Measurements from ENCODE around the gene CCN2.
"Not testable (repeated sequence)": the region's sequence is repeated elsewhere in the genome, so short reads cannot be mapped to it uniquely, and the experiment has no call there.

CCN2 gene

DNA sequence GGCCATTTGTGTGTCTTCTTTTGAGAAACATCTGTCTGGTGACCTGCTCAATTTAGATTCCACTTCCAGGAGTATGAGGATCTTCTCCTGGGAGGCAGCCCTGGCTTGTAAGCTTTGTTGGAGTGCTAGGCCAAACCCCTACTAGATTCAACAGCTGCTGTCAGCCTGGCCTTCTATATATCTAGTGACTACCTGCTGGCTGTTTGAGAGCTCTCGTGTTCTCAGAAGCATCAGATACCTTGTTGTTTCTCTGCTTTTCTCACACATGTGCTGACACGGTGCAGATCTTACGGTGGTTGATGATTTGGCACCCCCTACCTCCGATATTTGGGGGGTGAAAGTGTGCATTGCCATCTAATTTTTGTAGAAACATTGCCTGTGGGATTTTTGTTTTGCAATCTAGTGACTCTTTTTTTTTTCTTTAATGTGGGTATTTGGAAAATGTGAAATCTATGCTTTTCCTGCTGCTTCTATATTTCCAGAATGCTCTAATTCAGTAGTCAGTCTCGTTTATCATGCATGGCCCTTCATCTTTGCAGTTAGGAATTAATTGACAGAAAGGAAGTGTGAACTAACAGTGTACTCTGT is 4.7 kb downstream of the CCN2 start:
- DNase-seq (ENCODE audit: low read depth in 3 of 3, low spot score in 1 of 3), result no peak

DNA sequence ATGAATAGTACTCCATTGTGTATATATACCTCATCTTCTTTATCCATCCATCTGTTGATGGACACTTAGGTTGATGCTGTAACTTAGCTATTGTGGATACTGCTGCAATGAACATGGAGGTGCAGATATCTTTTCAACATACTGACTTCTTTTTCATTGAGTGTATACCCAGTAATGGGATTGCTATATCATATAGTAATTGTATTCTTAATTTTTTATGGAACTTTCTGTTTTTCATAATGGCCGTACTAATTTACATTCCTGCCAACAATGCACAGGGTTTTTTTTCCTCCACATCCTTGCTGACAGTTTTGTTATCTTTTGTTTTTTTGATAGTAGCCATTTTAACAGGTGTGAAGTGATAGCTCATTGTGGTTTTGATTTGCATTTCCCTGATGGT is 5.2 kb downstream of the CCN2 start:
- DNase-seq (ENCODE audit: low read depth in 3 of 3, low spot score in 1 of 3), result no peak

DNA sequence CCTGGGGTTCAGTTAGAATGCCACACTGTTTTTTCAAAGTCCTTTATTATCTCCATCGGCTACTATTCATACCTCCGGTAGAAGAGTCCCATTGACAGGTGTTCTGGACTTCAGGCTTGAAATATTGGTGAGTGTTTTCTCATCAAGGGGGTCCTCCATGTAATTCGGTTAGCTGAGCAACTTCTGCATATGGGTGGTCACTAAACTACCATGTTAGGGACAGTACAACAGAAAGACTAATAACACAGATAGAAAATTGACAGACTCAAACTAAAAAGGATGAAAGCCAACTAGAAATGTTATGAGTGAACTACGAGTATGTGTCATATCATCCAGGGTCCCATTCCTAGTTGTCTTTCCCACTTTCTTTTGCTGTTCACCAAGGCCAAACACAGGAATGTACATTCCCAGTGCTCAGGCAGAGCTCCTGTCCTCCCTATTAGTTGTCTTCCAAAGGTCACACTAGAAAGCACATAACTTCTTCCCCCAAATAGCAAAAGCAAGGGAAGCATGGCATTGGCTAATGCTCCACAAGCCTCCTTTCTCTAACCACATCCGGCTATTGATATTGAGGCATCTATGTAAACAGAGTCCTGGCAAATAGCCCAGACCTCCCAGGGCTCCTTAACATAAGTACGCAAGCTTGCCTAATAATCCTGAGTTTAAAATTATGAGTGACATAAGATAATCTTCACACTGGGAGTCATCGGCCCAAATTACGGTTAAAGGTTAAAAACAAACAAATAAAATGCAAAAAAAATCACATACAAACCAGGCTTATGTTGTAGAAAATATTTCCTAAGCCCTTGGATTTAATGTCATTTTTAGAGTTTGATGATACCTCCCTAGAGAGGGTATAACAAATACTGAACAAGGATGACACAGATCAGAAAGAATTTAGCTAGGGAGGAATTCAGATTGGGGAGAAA is 13.2 kb downstream of the CCN2 start:
- no peak for DNase-seq (ENCODE audit: low read depth in 3 of 3, low spot score in 1 of 3)

DNA sequence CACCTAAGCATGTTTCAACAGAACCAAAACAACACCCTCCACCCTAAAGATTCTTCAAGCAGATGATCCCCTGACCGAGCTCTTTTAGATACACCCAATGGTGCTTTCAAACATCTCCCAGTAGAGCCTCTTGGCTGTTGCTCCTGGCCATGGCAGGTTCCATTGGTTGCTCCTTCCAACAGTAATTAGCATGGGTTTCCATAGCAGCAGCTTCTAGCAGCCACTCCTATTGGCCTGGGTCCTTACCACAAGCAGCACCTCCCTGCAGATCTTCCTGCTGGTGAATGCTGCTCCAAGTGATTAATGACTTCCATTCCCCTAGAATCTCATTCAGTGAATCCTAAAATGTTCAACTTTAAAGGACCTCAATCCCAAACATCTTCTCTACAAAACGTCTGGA is 13.9 kb downstream of the CCN2 start:
- no peak for DNase-seq (ENCODE audit: low read depth in 3 of 3, low spot score in 1 of 3)

DNA sequence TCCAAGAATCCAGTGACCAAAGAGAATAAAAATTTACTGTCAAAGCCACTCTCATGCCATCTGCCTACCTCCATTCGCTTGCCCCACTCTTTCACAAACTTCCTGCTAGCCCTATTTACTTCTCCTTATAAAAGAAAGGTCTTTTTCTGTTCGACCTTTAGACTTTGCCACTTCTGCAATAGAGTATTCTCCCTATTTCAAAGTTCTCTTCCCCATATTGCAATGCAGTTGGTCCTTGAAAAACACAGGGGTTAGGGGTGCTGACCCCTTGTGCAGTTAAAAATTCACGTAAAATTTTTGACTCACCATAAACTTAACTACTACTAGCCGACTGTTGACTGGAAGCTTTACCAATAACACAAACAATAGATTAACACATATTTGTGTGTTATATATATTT is 15.0 kb downstream of the CCN2 start:
- DNase-seq (ENCODE audit: low read depth in 3 of 3, low spot score in 1 of 3), result no peak

DNA sequence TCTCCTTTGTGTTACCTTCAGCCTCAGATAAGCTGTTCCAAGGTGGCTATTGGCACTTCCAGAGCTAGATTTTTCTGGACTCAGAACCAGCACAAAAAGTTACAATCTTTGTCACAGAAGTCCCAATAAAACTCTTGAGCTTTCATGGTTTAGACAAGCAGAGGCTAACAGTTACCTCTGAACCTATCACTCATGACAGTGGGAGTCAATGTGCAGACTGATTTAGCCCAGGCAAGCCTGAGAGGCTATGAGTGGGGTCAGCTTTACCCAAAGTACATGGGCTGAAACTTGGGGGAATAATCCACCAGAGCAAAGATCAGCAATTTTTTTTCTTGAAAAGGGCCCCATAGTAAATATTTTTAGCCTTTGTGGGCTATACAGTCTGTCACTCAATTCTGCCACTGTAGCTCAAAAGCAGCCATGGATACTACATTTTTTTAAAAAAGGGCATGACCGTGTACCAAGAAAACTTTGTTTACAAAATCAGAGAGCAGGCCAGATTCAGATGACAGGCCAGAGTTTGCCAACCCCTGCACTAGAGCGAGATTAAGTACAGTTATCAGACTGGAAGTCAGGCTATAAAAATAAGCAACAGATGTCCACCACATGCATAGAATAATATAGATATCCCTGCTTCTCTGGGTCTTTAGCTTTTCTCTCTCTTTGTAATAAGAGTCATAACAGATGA is 20.0 kb downstream of the CCN2 start:
- no peak for DNase-seq (ENCODE audit: low read depth in 3 of 3, low spot score in 1 of 3)

DNA sequence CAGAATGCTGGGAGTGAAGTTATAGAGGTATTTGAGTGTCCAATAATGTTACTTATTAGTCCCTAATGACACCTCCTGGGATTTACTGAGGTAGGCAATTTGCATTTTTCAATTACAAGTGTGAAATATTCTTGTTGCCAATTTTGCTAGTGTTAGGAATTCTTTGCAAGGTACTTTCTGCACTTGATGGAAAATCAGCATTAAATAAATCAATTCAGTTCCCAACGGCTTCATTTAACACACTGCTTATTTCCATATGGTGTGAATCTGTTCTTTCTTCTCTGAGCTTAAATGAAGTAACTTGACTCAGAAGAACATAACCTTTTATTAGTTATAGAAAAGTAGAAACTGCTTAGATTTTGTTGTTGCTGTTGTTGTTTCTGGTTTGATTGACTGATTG is 21.2 kb downstream of the CCN2 start:
- no peak for DNase-seq (ENCODE audit: low read depth in 3 of 3, low spot score in 1 of 3)

DNA sequence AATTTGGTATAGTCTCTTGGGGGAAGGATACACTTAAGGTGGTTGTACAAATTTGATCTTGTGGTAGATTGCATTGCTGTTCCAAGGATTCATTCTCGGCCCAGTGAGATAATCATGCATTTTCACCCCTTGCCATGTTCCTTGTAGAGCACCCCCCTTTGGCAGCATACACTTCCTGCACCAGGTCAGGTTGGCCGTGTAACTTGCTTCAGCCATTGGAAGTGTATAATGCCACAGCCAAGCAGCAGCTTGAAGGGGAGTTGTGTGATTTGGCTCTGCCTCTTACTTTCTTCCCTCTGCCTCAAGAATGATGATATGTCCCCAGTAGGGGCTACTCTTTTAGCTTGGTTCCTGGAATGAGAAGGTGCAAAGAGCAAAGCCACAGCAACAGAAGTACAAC is 21.9 kb downstream of the CCN2 start:
- no peak for DNase-seq (ENCODE audit: low read depth in 3 of 3, low spot score in 1 of 3)

DNA sequence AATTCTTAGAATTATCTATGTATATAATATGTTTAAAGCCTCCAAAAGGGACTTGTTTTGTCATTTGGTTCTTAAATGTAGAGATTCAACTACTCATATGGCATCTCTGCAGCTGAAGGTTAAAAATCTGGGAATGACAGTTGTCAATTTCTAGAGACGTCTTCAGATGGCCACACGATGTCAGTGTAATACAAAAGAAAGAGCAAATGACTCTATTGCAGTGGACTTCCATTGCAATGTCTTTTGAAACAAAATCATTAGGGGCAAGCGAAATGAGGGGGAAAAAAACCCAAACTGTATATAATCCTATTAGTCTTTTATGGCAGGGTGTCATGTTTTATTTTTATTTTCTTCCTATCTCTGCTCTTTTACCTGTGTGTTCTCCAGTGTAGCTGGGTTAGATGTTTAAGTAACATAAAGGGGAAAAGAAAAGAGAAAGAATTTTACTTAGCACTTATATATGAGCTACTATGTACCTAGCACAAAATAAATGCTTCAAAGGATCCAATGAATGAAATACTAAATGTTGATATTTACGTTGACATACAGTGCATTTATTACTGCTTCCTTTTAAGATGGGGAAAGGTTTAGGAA is 26.2 kb downstream of the CCN2 start:
- no peak for DNase-seq (ENCODE audit: low read depth in 3 of 3, low spot score in 1 of 3)

DNA sequence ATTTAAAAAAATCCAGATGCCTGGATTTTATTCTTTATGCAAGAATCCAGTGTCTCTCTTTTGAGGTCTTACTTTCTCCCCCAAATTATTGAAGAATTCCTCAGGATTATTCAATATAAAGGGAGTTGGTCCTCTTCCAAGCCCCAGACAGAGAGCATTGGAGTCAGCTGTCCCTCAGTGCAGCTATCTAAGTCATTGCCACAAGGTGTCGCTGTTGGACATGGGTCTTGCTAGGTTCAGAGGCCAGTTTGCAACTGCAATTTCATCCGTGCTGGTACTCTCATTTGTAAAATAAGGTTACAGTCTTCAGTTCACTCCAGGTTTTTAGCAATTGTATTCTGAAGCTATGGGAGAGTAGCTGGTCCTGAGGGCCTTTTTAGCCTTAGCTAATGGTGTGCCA is 27.8 kb downstream of the CCN2 start:
- DNase-seq (ENCODE audit: low read depth in 3 of 3, low spot score in 1 of 3), result no peak

DNA sequence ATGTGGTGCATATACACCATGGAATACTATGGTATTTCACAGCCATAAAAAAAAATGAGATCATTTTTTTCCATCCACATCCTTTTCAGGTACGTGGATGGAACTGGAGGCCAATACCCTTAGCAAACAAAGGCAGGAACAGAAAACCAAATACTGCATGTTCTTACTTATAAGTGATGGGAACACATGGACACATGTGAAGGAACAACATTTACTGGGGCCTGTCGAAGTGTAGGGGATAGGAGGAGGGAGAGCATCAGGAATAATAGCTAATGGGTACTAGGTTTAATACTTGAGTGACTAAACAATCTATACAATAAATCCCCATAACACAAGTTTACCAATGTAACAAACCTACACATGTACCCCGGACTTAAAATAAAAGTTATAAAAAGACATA is 30.5 kb downstream of the CCN2 start:
- no peak for DNase-seq (ENCODE audit: low read depth in 3 of 3, low spot score in 1 of 3)

DNA sequence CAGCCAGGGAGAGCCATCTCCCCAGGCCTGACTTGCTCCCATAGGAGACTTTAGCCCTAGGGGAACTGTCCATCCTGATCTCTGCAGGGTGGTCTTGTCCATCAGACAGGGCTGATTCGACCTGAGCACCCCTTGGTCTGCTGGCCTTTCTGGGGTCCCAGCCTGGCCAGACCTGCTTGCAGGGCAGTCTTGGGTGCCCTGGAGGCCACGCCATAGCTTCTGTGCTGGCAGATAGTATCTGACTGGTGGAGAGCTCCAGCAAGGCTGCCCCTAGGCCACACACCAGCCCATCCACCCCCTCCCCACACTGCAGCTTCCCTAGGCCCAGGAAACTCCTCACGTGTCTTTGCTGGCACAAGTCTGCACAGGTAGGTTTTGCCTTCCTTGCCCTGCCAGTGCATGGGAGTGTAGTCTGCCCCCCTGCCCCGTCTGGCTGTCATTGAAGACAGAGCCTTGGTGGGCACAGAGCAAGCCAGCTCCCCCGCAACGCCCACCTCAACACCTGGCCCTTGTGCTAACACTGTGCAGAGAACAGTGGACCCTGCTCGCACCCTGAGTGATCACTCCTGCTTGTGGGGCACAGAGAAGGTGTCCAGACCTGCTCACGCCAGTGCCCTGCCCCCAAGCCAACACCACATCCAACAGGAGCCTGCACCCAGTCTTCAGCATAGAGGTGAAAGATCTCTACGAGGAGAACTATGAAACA is 32.4 kb downstream of the CCN2 start:
- no peak for DNase-seq (ENCODE audit: low read depth in 3 of 3, low spot score in 1 of 3)

DNA sequence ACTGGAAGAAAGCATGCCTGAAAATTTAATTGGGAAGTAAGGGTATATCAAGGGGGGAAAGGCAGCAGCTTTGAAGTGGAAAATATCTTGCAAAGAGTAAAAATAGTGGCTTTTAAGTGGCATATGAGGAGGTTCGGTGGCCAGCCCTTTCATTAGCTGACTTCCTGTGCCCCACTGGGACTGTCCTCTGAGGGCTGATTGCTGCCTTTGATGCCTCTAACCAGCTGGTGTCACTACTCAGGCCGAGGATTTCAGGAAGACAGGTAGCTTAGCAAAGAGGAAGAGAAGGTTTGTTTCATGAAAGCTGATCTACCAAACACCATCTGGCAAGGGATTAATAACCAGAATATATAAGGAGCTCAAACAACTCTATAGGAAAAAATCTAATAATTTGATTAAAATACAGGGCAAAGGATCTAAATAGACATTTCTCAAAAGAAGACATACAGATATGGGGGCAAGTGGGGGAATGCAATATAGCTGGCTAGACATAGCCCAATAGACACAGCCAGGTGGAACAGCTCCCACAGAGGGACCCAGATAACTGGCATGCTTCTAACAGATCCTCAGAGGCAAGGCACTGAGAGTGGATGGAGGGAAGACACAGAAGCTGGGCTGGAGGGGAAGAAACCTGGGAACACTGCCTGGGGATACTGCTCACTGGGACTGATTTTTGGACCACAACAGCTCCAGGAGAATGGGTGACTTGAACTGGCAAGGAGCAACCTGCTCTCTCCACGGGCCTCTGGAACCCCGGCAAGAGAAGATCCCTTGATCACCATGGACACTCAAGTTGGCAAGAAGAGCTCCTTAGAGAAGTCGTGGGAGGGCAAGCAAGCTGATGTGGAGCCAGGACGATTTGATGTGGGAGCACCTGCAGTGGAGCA is 33.2 kb downstream of the CCN2 start:
- DNase-seq (ENCODE audit: low read depth in 3 of 3, low spot score in 1 of 3), result no peak

DNA sequence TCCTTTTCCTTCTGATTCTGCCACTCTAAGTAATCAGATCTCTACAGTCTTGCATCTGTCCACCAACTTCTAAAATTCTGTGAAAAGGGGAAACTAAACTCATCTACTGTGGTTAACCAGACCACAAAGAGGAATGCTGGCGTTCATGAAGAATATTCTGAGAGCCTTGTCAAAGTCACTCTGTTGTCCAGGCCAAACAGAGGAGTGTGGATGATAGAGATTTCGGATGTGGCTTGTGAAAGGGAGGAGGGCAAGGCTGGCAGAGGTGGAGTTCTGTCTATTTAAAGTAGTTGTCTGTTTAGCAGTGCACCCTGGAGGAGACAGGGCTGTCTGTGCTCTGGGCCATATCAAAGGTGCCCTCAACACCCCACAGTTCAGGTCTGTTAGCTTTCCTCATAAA is 33.9 kb downstream of the CCN2 start:
- no peak for DNase-seq (ENCODE audit: low read depth in 3 of 3, low spot score in 1 of 3)

DNA sequence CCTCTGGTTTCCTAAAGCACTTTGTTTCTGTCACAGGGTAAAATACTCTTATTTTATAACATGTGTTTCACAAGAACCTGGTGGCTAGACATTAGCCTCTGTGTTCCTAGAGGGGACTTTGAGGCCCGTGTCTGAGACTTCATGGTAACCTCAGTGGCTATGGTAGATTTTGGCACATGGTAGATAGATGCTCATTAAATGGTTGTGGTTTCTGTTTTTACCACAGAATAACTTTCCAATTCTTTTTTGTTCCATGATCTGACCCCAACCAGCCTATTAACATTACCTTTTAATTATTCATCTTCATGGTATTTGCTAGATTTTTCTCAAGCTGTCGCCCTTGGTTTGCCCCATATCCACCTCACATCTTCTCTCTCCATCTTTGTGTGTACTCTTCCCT is 34.3 kb downstream of the CCN2 start:
- DNase-seq (ENCODE audit: low read depth in 3 of 3, low spot score in 1 of 3), result no peak

DNA sequence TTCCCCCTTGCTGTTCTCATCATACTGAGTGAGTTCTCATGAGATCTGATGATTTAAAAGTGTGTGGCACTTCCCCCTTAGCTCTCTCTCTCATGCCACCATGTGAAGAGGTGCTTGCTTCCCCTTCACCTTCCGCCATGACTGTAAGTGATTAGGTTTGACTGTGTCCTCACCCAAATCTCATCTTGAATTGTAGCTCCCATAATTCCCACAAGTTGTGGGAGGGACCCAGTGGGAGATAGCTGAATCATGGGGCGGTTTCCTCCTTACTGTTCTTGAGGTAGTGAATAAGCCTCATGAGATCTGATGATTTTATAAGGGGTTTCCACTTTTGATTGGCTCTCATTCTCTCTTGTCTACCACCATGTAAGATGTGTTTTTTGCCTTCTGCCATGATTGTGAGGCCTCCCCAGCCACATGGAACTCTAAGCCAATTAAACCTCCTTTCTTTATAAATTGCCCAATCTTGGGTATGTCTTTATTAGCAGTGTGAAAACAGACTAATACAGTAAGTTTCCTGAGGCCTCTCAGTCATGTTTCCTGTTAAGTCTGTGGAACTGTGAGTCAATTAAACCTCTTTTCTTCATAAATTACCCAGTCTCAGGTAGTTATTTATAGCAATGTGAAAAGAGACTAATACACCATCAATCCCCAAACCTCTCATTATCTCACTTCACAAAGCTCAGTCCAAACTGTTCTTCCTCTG is 34.9 kb downstream of the CCN2 start:
- not testable (repeated sequence) for DNase-seq (ENCODE audit: low read depth in 3 of 3, low spot score in 1 of 3)

DNA sequence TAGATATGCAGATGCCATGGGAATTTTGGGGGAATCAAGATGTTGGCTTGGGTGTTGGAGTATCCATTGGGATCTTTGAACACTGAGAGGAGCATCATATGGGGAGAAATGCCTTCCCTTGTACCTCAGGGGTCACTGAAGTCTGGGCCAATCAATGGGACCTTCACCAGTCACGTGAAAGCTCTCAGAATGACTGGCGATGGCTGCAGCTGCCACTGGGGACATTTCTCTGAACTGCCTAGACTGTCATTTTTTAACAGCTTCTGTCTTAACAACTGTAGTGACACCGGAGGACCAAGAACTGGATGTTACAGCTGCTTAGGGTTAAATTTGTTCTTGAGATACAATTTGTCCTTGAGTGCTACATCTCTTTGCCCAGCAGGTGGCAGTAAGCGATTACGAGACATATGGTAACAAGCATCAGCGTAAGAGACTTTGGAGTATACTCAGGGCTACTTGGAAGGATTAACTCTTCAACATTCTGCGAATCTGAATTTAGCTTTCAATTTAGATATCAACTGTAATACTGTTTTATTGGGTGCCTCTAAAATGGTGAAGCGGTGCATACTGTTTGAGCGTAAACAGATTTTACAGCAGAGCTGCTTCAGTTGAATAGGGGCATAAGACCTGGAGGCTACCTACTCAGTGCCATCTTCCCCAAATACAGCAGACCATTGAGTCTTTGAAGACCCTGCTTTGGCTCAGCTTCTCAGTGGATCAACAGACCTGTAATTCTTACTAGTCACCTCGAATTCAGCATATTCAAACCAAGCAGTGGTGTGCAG is 36.0 kb downstream of the CCN2 start:
- DNase-seq (ENCODE audit: low read depth in 3 of 3, low spot score in 1 of 3), result peak in 1 of 3 donors; percentile 12

DNA sequence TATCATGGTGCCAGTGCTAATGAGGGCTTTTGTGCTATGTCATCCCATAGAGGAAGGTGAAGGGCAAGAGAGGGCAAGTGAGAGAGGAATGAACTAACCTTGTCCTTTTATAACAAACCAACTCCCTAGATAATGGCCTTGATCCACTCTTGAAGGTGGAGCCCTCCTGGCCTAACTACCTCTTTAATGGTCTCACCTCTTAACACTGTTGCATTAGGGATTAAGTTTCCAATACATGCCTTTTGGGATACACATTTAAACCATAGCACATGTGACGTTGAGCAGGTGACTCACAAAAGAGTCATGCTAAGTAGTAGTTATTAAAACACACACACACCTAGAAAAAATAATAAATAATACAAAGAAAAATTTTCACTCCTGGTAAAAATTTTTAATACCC is 36.9 kb downstream of the CCN2 start:
- DNase-seq (ENCODE audit: low read depth in 3 of 3, low spot score in 1 of 3), result no peak

DNA sequence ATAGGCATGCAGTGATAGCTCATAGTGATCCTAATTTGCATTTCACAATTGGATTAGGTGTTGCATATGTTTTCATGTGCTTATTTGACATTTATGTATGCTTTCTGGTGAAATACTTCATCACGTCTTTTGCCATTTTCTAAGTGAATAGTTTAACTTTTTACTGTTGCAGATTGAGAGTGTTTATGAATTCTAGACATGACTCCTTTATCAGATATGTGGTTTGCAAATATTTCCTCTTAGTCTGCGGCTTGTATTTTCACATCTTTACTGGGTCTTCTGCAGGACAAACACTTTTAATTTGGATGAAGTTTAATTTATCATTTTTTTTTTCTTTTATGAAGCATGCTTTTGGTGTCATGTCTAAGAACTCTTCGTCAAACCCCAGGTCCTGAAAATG is 39.2 kb downstream of the CCN2 start:
- no peak for DNase-seq (ENCODE audit: low read depth in 3 of 3, low spot score in 1 of 3)

Measured in stimulated activated CD4-positive, alpha-beta T cell treated with anti-CD3 and anti-CD28 coated beads, TNF-alpha, amount 100 ng/mL, for 1 hour (primary cell).